Endothelial cell of umbilical vein (primary cell): ENCODE measurements around the gene CROT. TPM values are rescaled to one million over a fixed set of nuclear protein-coding genes. Genes with fewer than 3 reads are reported as not detected.

Source experiments
- BruUV-seq: library from RNA; stranded (reverse); fragments of 400-500 nt; replicated peaks from 2 replicates; lab custom pipeline; 2021; lab: Mats Ljungman, UMichigan
- CTCF ChIA-PET: fragments of 300-600, 350-600 bp; sonication (Branson Sonifier 250); formaldehyde crosslinking; loops from one replicate; lab custom pipeline; 2021; ENCODE audit warnings: antibody characterized with exemption, inconsistent platforms; lab: Charles Lee
- POLR2A ChIA-PET: fragments of 300-600, 350-600 bp; sonication (Branson Sonifier 250); formaldehyde crosslinking; loops from one replicate; lab custom pipeline; 2021; ENCODE audit warnings: antibody characterized with exemption, inconsistent platforms; lab: Charles Lee
- DNase-seq: peaks from one replicate; pipeline ENCODE4 v3.0.0-alpha.2; 2011; ENCODE audit warnings: low read depth, low spot score
- FAIRE-seq: peaks from 2 replicates; lab custom pipeline; 2011; peaks lifted over from hg19 to GRCh38; lab: Jason Lieb, UNC
- H2AFZ ChIP-seq: 2 replicates; pipeline ENCODE4 v1.6.0; 2012; ENCODE audit warnings: low read depth, low read length, control low read depth, inconsistent platforms
- H3K27ac ChIP-seq: 2 replicates; pipeline ENCODE4 v1.5.1; 2011; ENCODE audit warnings: low read depth, mild to moderate bottlenecking, control low read depth, low read length, moderate library complexity; ENCODE audit not compliant: insufficient read depth
- H3K27me3 ChIP-seq, 2 experiments: 2 replicates each; pipeline versions ENCODE4 v1.6.0 to v1.6.1; 2011; ENCODE audit warnings: low read length in 2 of 2, mixed read lengths in 1 of 2; ENCODE audit not compliant: control insufficient read depth in 2 of 2, insufficient read depth in 2 of 2
- H3K36me3 ChIP-seq, 2 experiments: 2 replicates in 1 of 2; 3 replicates in 1 of 2; pipeline ENCODE4 v1.5.1; 2011; ENCODE audit warnings: low read length in 2 of 2, mild to moderate bottlenecking in 1 of 2, moderate library complexity in 1 of 2; ENCODE audit not compliant: control insufficient read depth in 2 of 2, insufficient read depth in 2 of 2; ENCODE audit errors: extremely low read depth in 1 of 2
- H3K4me1 ChIP-seq: 3 replicates; pipeline ENCODE4 v1.5.1; 2011; ENCODE audit warnings: mild to moderate bottlenecking, low read length; ENCODE audit not compliant: control insufficient read depth, insufficient read depth; ENCODE audit errors: extremely low read depth
- H3K4me2 ChIP-seq: 2 replicates; pipeline ENCODE4 v1.6.1; 2011; ENCODE audit warnings: low read length, control low read depth, mixed read lengths; ENCODE audit not compliant: insufficient read depth
- H3K4me3 ChIP-seq, 3 experiments: fragments of 200-600 bp in 1 of 3; sonication (generic), shearing (Covaris generic) in 1 of 3; replicated peaks in 1 of 3; 2 replicates each; pipeline ENCODE4 v1.5.1; 2011 to 2016; ENCODE audit warnings: control low read depth in 3 of 3, low read length in 3 of 3, mild to moderate bottlenecking in 2 of 3, inconsistent platforms in 1 of 3, low read depth in 1 of 3, moderate library complexity in 1 of 3; ENCODE audit not compliant: insufficient read depth in 1 of 3
- H3K79me2 ChIP-seq: 2 replicates; pipeline ENCODE4 v1.6.0; 2012; ENCODE audit warnings: low read length, inconsistent platforms; ENCODE audit not compliant: control insufficient read depth, insufficient read depth
- H3K9ac ChIP-seq: replicated peaks from 2 replicates; pipeline ENCODE3; 2011; ENCODE audit warnings: low read length, control low read depth; ENCODE audit not compliant: insufficient read depth; ENCODE audit errors: extremely low read depth
- H3K9me1 ChIP-seq: replicated peaks from 3 replicates; pipeline ENCODE4 v1.6.0; 2011; ENCODE audit warnings: mild to moderate bottlenecking, low read length; ENCODE audit not compliant: control insufficient read depth, insufficient read depth; ENCODE audit errors: extremely low read depth
- H3K9me3 ChIP-seq: replicated peaks from 2 replicates; pipeline ENCODE4 v1.5.1; 2012; ENCODE audit warnings: low read length, inconsistent platforms; ENCODE audit not compliant: control insufficient read depth, insufficient read depth
- H4K20me1 ChIP-seq: replicated peaks from 2 replicates; pipeline ENCODE3; 2011; ENCODE audit warnings: mild to moderate bottlenecking, low read length; ENCODE audit not compliant: control insufficient read depth, insufficient read depth; ENCODE audit errors: extremely low read depth
- EZH2 ChIP-seq: IDR thresholded peaks from 2 replicates; pipeline ENCODE4 v1.6.1; 2012; ENCODE audit warnings: borderline replicate concordance, low read depth, mild to moderate bottlenecking, moderate library complexity, low read length, inconsistent platforms; ENCODE audit not compliant: severe bottlenecking
- POLR2A ChIP-seq: IDR thresholded peaks from 2 replicates; pipeline ENCODE4 v1.6.1; 2012; ENCODE audit warnings: low read depth, mild to moderate bottlenecking, control low read depth, low read length
- dilution Hi-C: fragments of 300-500 bp; cut with MboI; formaldehyde crosslinking; loops from one replicate; pipeline ENCODE4 v1.15.0; 2019; ENCODE audit warnings: low sequenced_read_pairs; ENCODE audit not compliant: extremely low pct_ligation_motif_present
- intact Hi-C: fragments of 100-400 bp; cut with micrococcal nuclease; formaldehyde crosslinking; loops from one replicate; pipeline ENCODE4 v1.10.0; 2022
- polyA plus RNA-seq, 4 experiments: library from polyadenylated mRNA; depleted of rRNA in 3 of 4; stranded (reverse) in 3 of 4; unstranded in 1 of 4; fragments of >200 nt; gene quantifications; 2 replicates each; pipeline versions ENCODE4 v1.2.1 to v1.2.3, GENCODE V29; 2011 to 2012; ENCODE audit warnings: missing spikeins in 1 of 4
- small RNA-seq: library from RNA; depleted of rRNA; stranded (forward); fragments of <200 nt; gene quantifications from one replicate; pipeline ENCODE3, GENCODE V24; 2012; ENCODE audit warnings: low replicate concordance, low read depth; ENCODE audit not compliant: insufficient read depth, insufficient read length
- total RNA-seq: library from RNA; stranded (reverse); gene quantifications from 2 replicates; pipeline ENCODE4 v1.2.3, GENCODE V29; 2021

CROT gene
- total and polyA plus RNA-seq, 2 donors (not counting 3 experiments of a cell fraction or from before 2014, with no cell fraction given), result 3.3 to 6.6 TPM

DNA sequence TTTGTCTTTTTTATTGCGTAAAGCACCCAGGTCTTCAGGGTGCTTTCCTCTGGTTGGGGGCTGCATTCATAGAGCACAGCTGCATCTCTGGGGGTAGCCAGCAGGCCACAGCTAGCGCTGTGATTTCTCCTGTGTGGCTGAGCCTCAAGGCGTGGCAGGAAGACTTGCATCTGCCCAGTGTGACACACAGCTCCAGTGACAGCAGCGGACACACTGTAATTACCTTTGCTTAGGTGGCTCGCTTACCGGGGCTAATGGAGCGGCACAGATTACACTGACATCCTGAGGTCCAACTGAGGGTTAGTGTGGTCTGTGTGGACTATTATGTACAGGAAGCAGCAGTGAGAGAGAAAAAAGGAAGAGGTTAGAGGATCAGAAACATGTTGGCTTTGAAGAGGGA is 102.9 kb downstream of the CROT start:
- no TSS peak for BruUV-seq
- Histone ChIP-seq H3K27ac (no peak overlapping the region), H3K79me2 (no peaks in the 10 kb centered on the region), H3K9me3 (no peaks in the 10 kb centered on the region), H3K4me2 (no peak overlapping the region), H3K9me1 (no peaks in the 10 kb centered on the region), H3K36me3 (no peaks in the 10 kb centered on the region), H4K20me1 (no peaks in the 10 kb centered on the region), H3K4me3 (no peak overlapping the region), H3K9ac (no peak overlapping the region), H3K27me3 (no peaks in the 10 kb centered on the region), H2AFZ (no peak overlapping the region), H3K4me1 (no peaks in the 10 kb centered on the region)
- no peak for FAIRE-seq
- intact Hi-C loops, result no loop called here
- dilution Hi-C loops, result no loop called here
- DNase-seq, result no peak
- CTCF ChIA-PET, result interaction anchor here (1.0 kb wide), 1 partner anchor 33 kb away, joined by 3 read pairs; no protein-coding TSS in a partner anchor
- POLR2A ChIA-PET, result no interaction called here
- TF ChIP-seq EZH2 (no peak), POLR2A (no peak)

Small RNA genes lying within 50 kb of the gene (small RNA-seq; reads per million reads assigned to genes)
- gene RF02195 (not detected), gene RF02196 (not detected)

Other genes starting within 250 kb of the CROT start
- 86.9 and 100.0 TPM in 2 replicates for gene DMTF1, start 193.2 kb upstream of the CROT start, total RNA-seq
- gene DMTF1, start 193.2 kb upstream of the CROT start, polyA plus RNA-seq, result 78.5 and 92.9 TPM in 2 replicates
- 26.9 and 31.5 TPM in 2 replicates for gene TMEM243, start 125.9 kb upstream of the CROT start, total RNA-seq
- gene TMEM243, start 125.9 kb upstream of the CROT start, polyA plus RNA-seq, result 22.6 and 28.8 TPM in 2 replicates
- 0.09 and 0.15 TPM in 2 replicates for gene ABCB4, start 130.0 kb downstream of the CROT start, total RNA-seq
- gene ABCB4, start 130.0 kb downstream of the CROT start, polyA plus RNA-seq, result 0.11 TPM in 1 of 2 replicates, not detected in the other